Neural cell (in vitro differentiated cells): ENCODE data around the gene ATP5F1C. TPM values are rescaled to one million over a fixed set of nuclear protein-coding genes. Genes with fewer than 3 reads are reported as not detected.

Experiments used
- H2AFZ ChIP-seq: fragments of 200-600, 300-800 bp; sonication (generic), shearing (Covaris generic); 2 replicates; pipeline ENCODE4 v1.6.0; 2014; ENCODE audit warnings: low read depth, mild to moderate bottlenecking, antibody characterized with exemption, low read length, moderate library complexity
- H3F3A ChIP-seq: fragments of 200-600 bp; shearing (Covaris generic); 2 replicates; pipeline ENCODE4 v1.6.1; 2016; ENCODE audit warnings: mild to moderate bottlenecking, moderate library complexity, mixed read lengths, antibody characterized with exemption, low read length; ENCODE audit not compliant: insufficient read depth, poor library complexity, severe bottlenecking
- H3K27ac ChIP-seq: fragments of 200-600, 300-800 bp; sonication (generic), shearing (Covaris generic); 2 replicates; pipeline ENCODE4 v1.5.1; 2014; ENCODE audit warnings: mild to moderate bottlenecking, low read length, moderate library complexity
- H3K27me3 ChIP-seq: fragments of 300-800, 200-600 bp; sonication (generic), shearing (Covaris generic); 2 replicates; pipeline ENCODE4 v1.6.0; 2014; ENCODE audit warnings: mild to moderate bottlenecking, low read depth, low read length, moderate library complexity; ENCODE audit not compliant: insufficient read depth
- H3K36me3 ChIP-seq: fragments of 300-800, 200-600 bp; sonication (generic), shearing (Covaris generic); 2 replicates; pipeline ENCODE4 v1.5.1; 2014; ENCODE audit warnings: mild to moderate bottlenecking, antibody characterized with exemption, low read length, moderate library complexity; ENCODE audit not compliant: insufficient read depth
- H3K4me2 ChIP-seq: fragments of 300-800, 200-600 bp; sonication (generic), shearing (Covaris generic); 2 replicates; pipeline ENCODE4 v1.6.0; 2014; ENCODE audit warnings: mild to moderate bottlenecking, low read length
- H3K4me3 ChIP-seq: fragments of 300-800, 200-600 bp; sonication (generic), shearing (Covaris generic); 2 replicates; pipeline ENCODE4 v1.5.1; 2014; ENCODE audit warnings: mild to moderate bottlenecking, low read length, moderate library complexity
- H3K79me2 ChIP-seq: fragments of 200-600 bp; shearing (Covaris generic); replicated peaks from 2 replicates; pipeline ENCODE4 v1.6.0; 2014; ENCODE audit warnings: mild to moderate bottlenecking, low read length, moderate library complexity; ENCODE audit not compliant: insufficient read depth
- H3K9ac ChIP-seq: fragments of 300-800, 200-600 bp; sonication (generic), shearing (Covaris generic); 2 replicates; pipeline ENCODE4 v1.6.1; 2016; ENCODE audit warnings: mild to moderate bottlenecking, low read length, mixed read lengths
- H3K9me2 ChIP-seq: fragments of 200-600 bp; shearing (Covaris generic); 2 replicates; pipeline ENCODE4 v1.6.1; 2016; ENCODE audit warnings: mild to moderate bottlenecking, low read length, mixed read lengths; ENCODE audit not compliant: insufficient read depth
- H3K9me3 ChIP-seq: fragments of 200-600, 300-800 bp; sonication (generic), shearing (Covaris generic); 2 replicates; pipeline ENCODE4 v1.6.1; 2016; ENCODE audit warnings: mild to moderate bottlenecking, mixed run types, low read length, moderate library complexity, mixed read lengths
- H4K20me1 ChIP-seq: fragments of 200-600 bp; shearing (Covaris generic); 2 replicates; pipeline ENCODE4 v1.6.1; 2016; ENCODE audit warnings: mild to moderate bottlenecking, mixed run types; ENCODE audit not compliant: insufficient read depth
- EP300 ChIP-seq: fragments of 450-650 bp; conservative IDR thresholded peaks from 2 replicates; pipeline ENCODE4 v1.6.1; 2014; ENCODE audit warnings: antibody characterized with exemption, mild to moderate bottlenecking, moderate library complexity; ENCODE audit not compliant: poor library complexity, severe bottlenecking
- EZH2 ChIP-seq: fragments of 200-600, 300-800 bp; shearing (Covaris generic), sonication (generic); IDR thresholded peaks from 2 replicates; pipeline ENCODE4 v1.6.1; 2014; ENCODE audit warnings: antibody characterized with exemption, low read length, borderline replicate concordance, mild to moderate bottlenecking; ENCODE audit not compliant: insufficient read depth, poor library complexity, severe bottlenecking
- MXI1 ChIP-seq: fragments of 450-650 bp; conservative IDR thresholded peaks from 2 replicates; pipeline ENCODE4 v1.6.1; 2014; ENCODE audit warnings: antibody characterized with exemption, mild to moderate bottlenecking; ENCODE audit not compliant: poor library complexity, severe bottlenecking
- POLR2AphosphoS5 ChIP-seq: IDR thresholded peaks from 2 replicates; pipeline ENCODE4 v1.6.1; 2012
- RAD21 ChIP-seq: fragments of 450-650 bp; conservative IDR thresholded peaks from 2 replicates; pipeline ENCODE4 v1.6.1; 2014; ENCODE audit warnings: antibody characterized with exemption, mild to moderate bottlenecking, moderate library complexity
- SMC3 ChIP-seq: fragments of 450-650 bp; conservative IDR thresholded peaks from 2 replicates; pipeline ENCODE4 v1.6.1; 2014; ENCODE audit warnings: antibody characterized with exemption, mild to moderate bottlenecking, moderate library complexity; ENCODE audit not compliant: poor library complexity
- TAF1 ChIP-seq: IDR thresholded peaks from 2 replicates; pipeline ENCODE4 v1.6.1; 2012; ENCODE audit warnings: low read depth
- polyA plus RNA-seq: library from polyadenylated mRNA; depleted of rRNA; stranded (reverse); fragments of >200 nt; gene quantifications from 2 replicates; pipeline ENCODE4 v1.2.3, GENCODE V29; 2014
- TF ChIP-seq, protein P1 (sequence below): IDR thresholded peaks from 2 replicates; pipeline ENCODE4 v1.6.1; 2012; ENCODE audit warnings: borderline replicate concordance
- TF ChIP-seq, protein P2 (sequence below): fragments of 450-650 bp; IDR thresholded peaks from 2 replicates; pipeline ENCODE4 v1.5.1; 2014; ENCODE audit warnings: antibody characterized with exemption, mild to moderate bottlenecking, moderate library complexity; ENCODE audit not compliant: poor library complexity, severe bottlenecking

ATP5F1C gene
- polyA plus RNA-seq, 1 donor from 2014 or later, result 497 TPM

DNA sequence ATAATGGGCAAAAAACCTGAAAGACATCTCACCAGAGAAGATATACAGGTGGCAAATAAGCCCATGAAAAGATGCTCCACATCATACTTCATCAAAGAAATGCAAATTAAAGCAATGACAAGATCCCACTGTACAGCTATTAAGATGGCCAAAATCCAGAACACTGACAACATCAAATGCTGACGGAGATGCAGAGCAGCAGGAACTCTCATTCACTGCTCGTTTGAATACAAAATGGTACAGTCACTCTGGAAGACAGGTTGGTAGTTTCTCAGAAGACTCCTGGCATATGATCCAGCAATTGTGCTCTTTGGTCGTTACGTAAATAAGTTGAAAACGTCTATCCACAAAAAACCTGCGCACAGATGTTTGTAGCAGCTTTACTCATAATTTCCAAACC is 35.7 kb upstream of the ATP5F1C start:
- Histone ChIP-seq H3K9ac (no peak overlapping the region), H3K9me3 (no peaks in the 10 kb centered on the region), H3F3A (no peaks in the 10 kb centered on the region), H3K4me2 (no peak overlapping the region), H3K9me2 (no peaks in the 10 kb centered on the region), H2AFZ (no peak overlapping the region), H3K4me3 (no peak overlapping the region), H3K27ac (no peak overlapping the region), H4K20me1 (no peaks in the 10 kb centered on the region), H3K27me3 (no peaks in the 10 kb centered on the region), H3K79me2 (no peaks in the 10 kb centered on the region), H3K36me3 (peaks cover 5% of the 10 kb centered on the region)
- TF ChIP-seq, protein P1, sequence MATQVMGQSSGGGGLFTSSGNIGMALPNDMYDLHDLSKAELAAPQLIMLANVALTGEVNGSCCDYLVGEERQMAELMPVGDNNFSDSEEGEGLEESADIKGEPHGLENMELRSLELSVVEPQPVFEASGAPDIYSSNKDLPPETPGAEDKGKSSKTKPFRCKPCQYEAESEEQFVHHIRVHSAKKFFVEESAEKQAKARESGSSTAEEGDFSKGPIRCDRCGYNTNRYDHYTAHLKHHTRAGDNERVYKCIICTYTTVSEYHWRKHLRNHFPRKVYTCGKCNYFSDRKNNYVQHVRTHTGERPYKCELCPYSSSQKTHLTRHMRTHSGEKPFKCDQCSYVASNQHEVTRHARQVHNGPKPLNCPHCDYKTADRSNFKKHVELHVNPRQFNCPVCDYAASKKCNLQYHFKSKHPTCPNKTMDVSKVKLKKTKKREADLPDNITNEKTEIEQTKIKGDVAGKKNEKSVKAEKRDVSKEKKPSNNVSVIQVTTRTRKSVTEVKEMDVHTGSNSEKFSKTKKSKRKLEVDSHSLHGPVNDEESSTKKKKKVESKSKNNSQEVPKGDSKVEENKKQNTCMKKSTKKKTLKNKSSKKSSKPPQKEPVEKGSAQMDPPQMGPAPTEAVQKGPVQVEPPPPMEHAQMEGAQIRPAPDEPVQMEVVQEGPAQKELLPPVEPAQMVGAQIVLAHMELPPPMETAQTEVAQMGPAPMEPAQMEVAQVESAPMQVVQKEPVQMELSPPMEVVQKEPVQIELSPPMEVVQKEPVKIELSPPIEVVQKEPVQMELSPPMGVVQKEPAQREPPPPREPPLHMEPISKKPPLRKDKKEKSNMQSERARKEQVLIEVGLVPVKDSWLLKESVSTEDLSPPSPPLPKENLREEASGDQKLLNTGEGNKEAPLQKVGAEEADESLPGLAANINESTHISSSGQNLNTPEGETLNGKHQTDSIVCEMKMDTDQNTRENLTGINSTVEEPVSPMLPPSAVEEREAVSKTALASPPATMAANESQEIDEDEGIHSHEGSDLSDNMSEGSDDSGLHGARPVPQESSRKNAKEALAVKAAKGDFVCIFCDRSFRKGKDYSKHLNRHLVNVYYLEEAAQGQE, result no peak
- TF ChIP-seq RAD21, result no peak
- TF ChIP-seq SMC3, result no peak
- no peak for TF ChIP-seq TAF1
- TF ChIP-seq, protein P2, sequence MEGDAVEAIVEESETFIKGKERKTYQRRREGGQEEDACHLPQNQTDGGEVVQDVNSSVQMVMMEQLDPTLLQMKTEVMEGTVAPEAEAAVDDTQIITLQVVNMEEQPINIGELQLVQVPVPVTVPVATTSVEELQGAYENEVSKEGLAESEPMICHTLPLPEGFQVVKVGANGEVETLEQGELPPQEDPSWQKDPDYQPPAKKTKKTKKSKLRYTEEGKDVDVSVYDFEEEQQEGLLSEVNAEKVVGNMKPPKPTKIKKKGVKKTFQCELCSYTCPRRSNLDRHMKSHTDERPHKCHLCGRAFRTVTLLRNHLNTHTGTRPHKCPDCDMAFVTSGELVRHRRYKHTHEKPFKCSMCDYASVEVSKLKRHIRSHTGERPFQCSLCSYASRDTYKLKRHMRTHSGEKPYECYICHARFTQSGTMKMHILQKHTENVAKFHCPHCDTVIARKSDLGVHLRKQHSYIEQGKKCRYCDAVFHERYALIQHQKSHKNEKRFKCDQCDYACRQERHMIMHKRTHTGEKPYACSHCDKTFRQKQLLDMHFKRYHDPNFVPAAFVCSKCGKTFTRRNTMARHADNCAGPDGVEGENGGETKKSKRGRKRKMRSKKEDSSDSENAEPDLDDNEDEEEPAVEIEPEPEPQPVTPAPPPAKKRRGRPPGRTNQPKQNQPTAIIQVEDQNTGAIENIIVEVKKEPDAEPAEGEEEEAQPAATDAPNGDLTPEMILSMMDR, result no peak
- TF ChIP-seq MXI1, result no peak
- TF ChIP-seq EZH2, result no peak
- TF ChIP-seq EP300, result no peak
- TF ChIP-seq POLR2AphosphoS5, result no peak

DNA sequence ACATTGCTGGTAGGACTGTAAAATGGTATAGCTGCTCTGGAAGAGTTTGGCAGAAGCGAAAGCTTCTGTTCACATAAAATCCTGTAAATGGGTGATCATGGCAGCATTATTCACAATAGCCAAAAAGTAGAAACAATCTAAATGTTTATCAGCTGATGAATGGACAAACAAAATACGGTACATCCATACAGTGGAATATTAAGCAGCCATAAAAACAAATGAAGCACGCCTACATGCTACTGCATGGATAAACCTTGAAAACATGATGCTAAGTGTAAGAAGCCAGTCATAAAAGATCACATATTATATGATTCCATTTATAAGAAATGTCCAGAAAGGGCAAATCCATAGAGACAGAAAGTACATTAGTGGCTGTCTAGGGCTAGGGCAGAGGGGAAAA is 32.9 kb upstream of the ATP5F1C start:
- Histone ChIP-seq H4K20me1 (no peaks in the 10 kb centered on the region), H3K9ac (no peak overlapping the region), H3K4me3 (no peak overlapping the region), H3K9me2 (no peaks in the 10 kb centered on the region), H3K27ac (no peak overlapping the region), H3K4me2 (no peak overlapping the region), H2AFZ (no peak overlapping the region), H3F3A (no peaks in the 10 kb centered on the region), H3K79me2 (no peaks in the 10 kb centered on the region), H3K9me3 (no peaks in the 10 kb centered on the region), H3K36me3 (peaks cover 15% of the 10 kb centered on the region), H3K27me3 (no peaks in the 10 kb centered on the region)
- TF ChIP-seq MXI1 (no peak), TAF1 (no peak), EZH2 (no peak), EP300 (no peak), POLR2AphosphoS5 (no peak), RAD21 (no peak), SMC3 (no peak)
- TF ChIP-seq, protein P2, result no peak
- TF ChIP-seq, protein P1, result no peak
